Measurements from ENCODE around the gene ZBP1. TPM values are rescaled to one million over a fixed set of nuclear protein-coding genes. Genes with fewer than 3 reads are reported as not detected.

Gene ZBP1
- total RNA-seq, 1 donor from 2014 or later: 17.8 TPM

DNA sequence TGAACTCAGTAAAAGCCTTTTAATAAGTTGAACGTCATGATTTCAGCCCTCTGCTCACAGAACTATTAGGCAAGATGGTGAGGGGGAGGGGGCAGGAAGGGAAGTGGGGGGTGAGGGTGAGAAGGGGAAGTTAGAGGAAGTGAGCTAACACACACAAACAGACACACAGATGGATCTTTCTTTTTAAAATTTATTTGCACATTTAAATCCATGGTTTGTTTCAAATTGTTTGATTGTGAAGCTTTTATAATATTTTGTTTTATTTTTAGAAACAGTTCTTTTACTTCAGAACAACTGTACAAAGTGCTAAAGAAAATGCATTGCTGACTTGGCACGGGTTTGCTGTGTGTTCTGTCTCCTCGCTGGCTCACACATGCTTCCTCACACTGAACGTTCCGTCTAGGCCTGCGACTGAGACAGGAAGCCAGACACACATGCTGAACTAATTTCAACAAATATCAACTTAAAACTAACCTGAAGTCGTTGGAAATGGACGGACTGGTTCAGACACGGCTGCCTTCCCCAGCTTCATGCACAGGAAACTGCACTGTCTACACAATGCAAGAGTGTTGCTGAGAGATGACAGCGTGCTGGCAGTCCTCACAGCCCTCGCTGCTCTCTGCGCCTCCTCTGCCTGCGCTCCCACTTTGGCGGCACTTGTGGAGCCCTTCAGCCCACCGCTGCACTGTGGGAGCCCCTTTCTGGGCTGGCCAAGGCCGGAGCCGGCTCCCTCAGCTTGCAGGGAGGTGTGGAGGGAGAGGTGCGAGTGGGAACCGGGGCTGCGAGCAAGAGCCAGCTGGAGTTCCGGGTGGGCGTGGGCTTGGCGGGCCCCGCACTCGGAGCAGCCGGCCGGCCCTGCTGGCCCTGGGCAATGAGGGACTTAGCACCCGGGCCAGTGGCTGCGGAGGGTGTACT lies 8.1 kb upstream of the ZBP1 start:
- POLR2A ChIA-PET: interaction anchor here (0.6 to 5.3 kb wide), 14 partner anchors 9 to 679 kb away, joined by 3 to 188 read pairs (median 4); partner anchors contain the start of genes PMEPA1, RBM38 and ZBP1
- CTCF ChIA-PET: interaction anchor here (1.1 to 5.0 kb wide), 6 partner anchors 9 to 459 kb away, joined by 3 to 30 read pairs (median 4); no protein-coding TSS in a partner anchor
- Mint-ChIP-seq H3K4me1 (peaks cover 39% of the 10 kb centered on the region), H3K27me3 (peaks cover 12% of the 10 kb centered on the region), H3K36me3 (ENCODE audit: low read depth) (peaks cover 30% of the 10 kb centered on the region), H3K9me3 (peaks cover 8% of the 10 kb centered on the region), H3K27ac (peak overlapping the region; percentile 98), H3K4me3 (peak overlapping the region; percentile 81)
- no peak for DNase-seq
- ATAC-seq (ENCODE audit: low read depth): peak; percentile 81
- TF ChIP-seq CTCF (IDR thresholded peaks at IDR 0.05): no peak
- intact Hi-C loops (cut with micrococcal nuclease): loop anchor here (1.0 to 10.0 kb wide), 5 partner anchors 8 to 1496 kb away; partner anchors contain the start of genes PMEPA1 and ZBP1

GRCh38 chr20:57627339-57627738 lies 7.1 kb upstream of the ZBP1 start:
- DNase-seq (no peak), ATAC-seq (ENCODE audit: low read depth) (no peak)
- no peak for TF ChIP-seq CTCF (IDR thresholded peaks at IDR 0.05)
- peaks cover 32% of the 10 kb centered on the region for H3K36me3 Mint-ChIP-seq (ENCODE audit: low read depth)
- peaks cover 8% of the 10 kb centered on the region for H3K9me3 Mint-ChIP-seq
- intact Hi-C loops (cut with micrococcal nuclease): loop anchor here (10.0 kb wide), 2 partner anchors 827 to 1497 kb away; no protein-coding TSS in a partner anchor
- ChIA-PET POLR2A (interaction anchor here (0.6 to 5.3 kb wide), 9 partner anchors 8 to 680 kb away, joined by 3 to 188 read pairs (median 4); partner anchors contain the start of genes RBM38 and ZBP1), CTCF (interaction anchor here (1.2 to 5.0 kb wide), 4 partner anchors 8 to 460 kb away, joined by 3 to 30 read pairs (median 4); no protein-coding TSS in a partner anchor)
- no peak overlapping the region for H3K4me3 Mint-ChIP-seq
- H3K27me3 Mint-ChIP-seq: peaks cover 10% of the 10 kb centered on the region
- H3K4me1 Mint-ChIP-seq: peaks cover 45% of the 10 kb centered on the region
- peak overlapping the region; percentile 98 for H3K27ac Mint-ChIP-seq

GRCh38 chr20:57625978-57626377 lies 5.8 kb upstream of the ZBP1 start:
- peak overlapping the region; percentile 13 for H3K27ac Mint-ChIP-seq
- H3K36me3 Mint-ChIP-seq (ENCODE audit: low read depth): peaks cover 32% of the 10 kb centered on the region
- H3K4me3 Mint-ChIP-seq: no peak overlapping the region
- ATAC-seq (ENCODE audit: low read depth) (no peak), DNase-seq (no peak)
- peaks cover 2% of the 10 kb centered on the region for H3K27me3 Mint-ChIP-seq
- POLR2A ChIA-PET: interaction anchor here (1.4 to 5.3 kb wide), 2 partner anchors 6 to 85 kb away, joined by 4 to 188 read pairs; partner anchors contain the start of gene ZBP1
- TF ChIP-seq CTCF (IDR thresholded peaks at IDR 0.05): no peak
- peaks cover 58% of the 10 kb centered on the region for H3K4me1 Mint-ChIP-seq
- peaks cover 8% of the 10 kb centered on the region for H3K9me3 Mint-ChIP-seq
- intact Hi-C loops (cut with micrococcal nuclease): loop anchor here (10.0 kb wide), 2 partner anchors 829 to 1499 kb away; no protein-coding TSS in a partner anchor
- CTCF ChIA-PET: interaction anchor here (5.0 kb wide), 1 partner anchor 28 kb away, joined by 30 read pairs; no protein-coding TSS in a partner anchor

GRCh38 chr20:57625181-57625958 lies 5.1 kb upstream of the ZBP1 start:
- peaks cover 8% of the 10 kb centered on the region for H3K9me3 Mint-ChIP-seq
- no peak for TF ChIP-seq CTCF (IDR thresholded peaks at IDR 0.05)
- no peak for DNase-seq
- CTCF ChIA-PET: no interaction called here
- no peak overlapping the region for H3K4me3 Mint-ChIP-seq
- peak overlapping the region; percentile 24 for H3K27ac Mint-ChIP-seq
- no peaks in the 10 kb centered on the region for H3K27me3 Mint-ChIP-seq
- ATAC-seq (ENCODE audit: low read depth): no peak
- POLR2A ChIA-PET: no interaction called here
- peaks cover 64% of the 10 kb centered on the region for H3K4me1 Mint-ChIP-seq
- intact Hi-C loops (cut with micrococcal nuclease): loop anchor here (10.0 kb wide), 2 partner anchors 829 to 1499 kb away; no protein-coding TSS in a partner anchor
- peaks cover 32% of the 10 kb centered on the region for H3K36me3 Mint-ChIP-seq (ENCODE audit: low read depth)

Data from activated B cell treated with CpG ODN at 0.5 μM for 24 hours (primary cell).